ENCODE data around the gene SCO2. TPM values are rescaled to one million over a fixed set of nuclear protein-coding genes. Genes with fewer than 3 reads are reported as not detected.

SCO2 gene
- total RNA-seq, 1 donor from 2014 or later, result 0.59 TPM

DNA sequence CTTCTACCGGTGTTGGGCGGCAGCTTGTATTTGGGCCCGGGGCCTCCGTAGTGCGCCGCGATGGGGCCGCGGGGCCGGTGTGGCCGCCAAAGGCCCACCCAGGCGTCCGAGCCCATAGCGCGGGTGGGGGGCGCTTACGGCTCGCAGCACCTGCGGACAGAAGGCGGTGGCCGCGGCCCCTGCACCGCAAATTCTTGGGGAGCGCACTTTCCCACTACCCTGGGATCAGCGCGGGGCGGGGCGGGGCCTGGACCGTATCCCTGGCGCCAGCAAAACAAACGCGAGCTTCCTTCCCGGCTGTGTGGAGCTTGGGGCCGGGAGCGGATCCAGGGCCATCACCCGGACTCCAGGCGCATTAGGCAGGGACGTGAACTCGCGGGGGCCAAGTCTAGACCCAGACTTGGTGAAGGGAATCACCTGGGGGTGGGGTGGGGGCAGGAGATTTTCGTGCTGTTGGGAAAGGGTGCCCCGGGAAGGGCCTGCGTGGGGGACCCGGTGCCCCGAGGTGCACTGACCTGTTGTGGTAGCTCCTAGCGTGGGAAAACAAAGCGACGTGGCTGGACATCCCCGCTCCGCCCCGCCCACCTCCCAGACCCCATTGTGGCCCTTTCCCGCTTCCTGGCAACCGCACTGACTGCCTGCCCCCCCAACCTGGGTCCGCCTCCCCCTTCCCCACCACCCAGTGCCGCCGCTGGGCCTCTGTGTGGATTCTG, 6.7 kb upstream of the SCO2 start:
- DNase-seq, result peak; percentile 29

DNA sequence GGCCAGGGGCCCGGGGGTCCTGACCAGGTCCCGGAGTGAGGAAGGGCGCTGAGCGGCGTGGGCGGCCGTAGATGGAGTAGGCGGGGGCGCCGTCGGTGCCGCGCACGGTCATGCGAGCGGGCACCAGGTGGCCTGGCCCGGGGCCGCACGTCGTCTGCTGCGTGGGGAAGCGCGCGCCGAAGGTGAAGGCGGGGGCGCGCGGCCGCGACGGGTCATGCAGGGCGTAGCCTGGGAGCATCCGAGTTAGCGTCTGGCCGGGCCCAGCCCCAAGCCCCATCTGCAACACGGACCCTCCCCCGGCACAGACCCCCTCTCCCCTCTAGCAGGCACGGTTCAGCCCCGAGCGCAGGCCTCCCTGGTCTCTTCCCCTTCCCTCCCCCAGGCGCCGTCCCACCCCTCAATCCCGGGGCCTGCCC, 6.2 kb upstream of the SCO2 start:
- DNase-seq, result no peak

- DNase-seq, result peak; percentile 26
Observed at GRCh38 chr22:50530877-50531545, 5.6 kb upstream of the SCO2 start.

- no peak for DNase-seq
Observed at GRCh38 chr22:50530580-50530876, 5.1 kb upstream of the SCO2 start.

DNA sequence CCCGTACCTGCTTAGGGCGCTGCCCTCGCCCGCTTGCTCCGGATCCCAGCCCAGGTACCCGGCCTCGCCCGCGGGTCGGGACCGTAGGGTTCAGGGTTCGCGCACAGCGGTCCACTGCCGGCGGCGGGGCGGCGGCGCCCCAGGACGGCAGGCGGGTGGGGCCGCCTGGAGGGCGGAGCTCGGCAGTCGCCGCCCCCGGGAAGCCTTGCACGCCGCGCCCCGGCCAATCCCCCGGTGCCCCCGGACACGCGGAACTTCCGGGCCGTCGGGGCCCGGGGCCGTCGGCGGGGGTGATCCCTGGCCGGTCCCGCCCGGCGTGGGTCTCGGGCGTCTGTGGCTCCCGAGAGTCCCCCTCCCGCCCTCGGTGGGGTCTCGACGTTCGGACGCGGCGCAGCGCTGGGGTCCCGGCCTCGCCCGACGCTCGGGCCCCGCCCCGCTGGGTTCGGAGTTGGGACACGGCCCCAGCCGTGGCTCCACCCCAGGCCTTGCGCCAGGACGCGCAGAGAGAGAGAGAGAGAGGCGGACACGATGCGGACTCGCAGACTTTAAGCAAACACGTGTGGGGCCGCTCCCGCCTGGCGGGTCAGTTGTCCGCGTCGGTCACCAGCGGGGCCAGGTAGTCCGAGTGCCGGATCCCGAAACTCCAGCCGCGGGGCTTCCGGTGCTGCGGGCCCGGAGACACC, 4.6 kb upstream of the SCO2 start, which contains the start of gene TYMP:
Gene TYMP (minus strand): TSS at position 116 of the 683 bp plus-strand sequence. CDS start 303 bp downstream, outside the sequence.
- DNase-seq, result no peak

- no peak for DNase-seq
Observed at GRCh38 chr22:50529416-50529896, 4.1 kb upstream of the SCO2 start.

DNA sequence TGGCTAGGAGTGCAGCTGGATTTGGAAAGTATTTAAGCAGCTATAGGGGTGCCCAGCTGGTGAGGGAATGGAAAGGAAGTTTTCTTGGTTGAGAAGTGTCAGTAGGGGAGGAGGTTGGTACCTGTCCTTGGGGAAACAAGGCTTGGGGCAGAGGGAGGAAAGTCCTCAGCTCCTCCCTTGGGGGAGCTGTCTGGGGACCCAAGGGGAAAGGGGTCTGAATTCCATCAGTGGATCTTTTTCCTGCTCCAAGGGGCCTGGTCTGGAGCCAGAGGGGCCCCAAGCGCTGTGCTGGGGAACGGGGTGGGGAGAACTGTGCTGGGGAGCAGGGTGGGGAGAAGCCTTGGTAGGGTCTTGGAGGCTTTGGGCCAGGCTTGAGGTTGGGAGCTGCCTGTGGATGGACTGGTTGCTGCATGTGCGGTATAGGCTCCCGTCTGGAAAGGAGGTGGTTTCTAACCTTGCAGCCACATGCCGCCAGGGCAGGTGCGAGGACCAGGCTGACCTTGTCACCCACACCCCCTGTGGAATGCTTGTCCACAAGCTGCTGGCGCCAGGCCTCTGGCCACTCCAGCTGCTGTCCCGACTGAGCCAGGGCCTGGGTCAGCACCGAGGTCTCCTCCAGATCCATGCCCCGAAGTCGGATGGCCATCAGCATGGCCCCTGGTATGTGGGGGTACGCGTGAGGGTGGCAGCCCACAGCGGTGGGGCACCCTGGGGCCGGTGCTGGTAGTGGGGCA, 3.5 kb upstream of the SCO2 start:
- DNase-seq, result no peak

DNA sequence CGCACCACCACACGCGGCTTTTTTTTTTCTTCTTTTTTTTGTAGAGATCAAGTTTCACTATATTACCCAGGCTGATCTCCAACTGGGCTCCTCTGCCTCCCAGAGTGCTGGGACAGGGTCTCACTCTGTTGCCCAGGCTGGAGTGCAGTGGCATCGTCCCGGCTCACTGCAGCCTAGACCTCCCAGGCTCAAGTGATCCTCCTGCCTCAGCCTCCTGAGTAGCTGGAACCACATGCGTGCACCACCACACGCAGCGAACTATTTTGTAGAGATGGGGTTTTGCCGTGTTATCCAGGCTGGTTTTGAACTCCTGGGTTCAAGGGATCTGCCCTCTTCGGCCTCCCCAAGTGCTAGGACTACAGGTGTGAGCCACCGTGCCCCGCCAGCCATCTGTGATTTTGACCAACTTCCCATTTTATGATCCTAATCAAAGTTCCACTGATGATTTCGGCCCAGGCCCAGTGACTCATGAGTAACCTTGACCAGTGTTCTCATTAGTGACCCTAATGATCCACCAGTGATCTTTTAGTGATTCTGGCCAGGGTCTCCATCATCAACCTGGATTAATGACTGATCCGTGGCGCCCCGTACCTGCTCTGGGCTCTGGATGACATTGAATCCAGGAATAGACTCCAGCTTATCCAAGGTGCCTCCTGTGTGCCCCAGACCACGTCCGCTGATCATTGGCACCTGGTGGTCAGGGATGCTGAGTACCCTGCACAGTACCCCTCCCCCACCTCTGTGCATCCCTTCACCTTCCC, 2.7 kb upstream of the SCO2 start:
- DNase-seq, result no peak

GRCh38 chr22:50526834-50527801, 1.7 kb upstream of the SCO2 start:
- peak; percentile 19 for DNase-seq

DNA sequence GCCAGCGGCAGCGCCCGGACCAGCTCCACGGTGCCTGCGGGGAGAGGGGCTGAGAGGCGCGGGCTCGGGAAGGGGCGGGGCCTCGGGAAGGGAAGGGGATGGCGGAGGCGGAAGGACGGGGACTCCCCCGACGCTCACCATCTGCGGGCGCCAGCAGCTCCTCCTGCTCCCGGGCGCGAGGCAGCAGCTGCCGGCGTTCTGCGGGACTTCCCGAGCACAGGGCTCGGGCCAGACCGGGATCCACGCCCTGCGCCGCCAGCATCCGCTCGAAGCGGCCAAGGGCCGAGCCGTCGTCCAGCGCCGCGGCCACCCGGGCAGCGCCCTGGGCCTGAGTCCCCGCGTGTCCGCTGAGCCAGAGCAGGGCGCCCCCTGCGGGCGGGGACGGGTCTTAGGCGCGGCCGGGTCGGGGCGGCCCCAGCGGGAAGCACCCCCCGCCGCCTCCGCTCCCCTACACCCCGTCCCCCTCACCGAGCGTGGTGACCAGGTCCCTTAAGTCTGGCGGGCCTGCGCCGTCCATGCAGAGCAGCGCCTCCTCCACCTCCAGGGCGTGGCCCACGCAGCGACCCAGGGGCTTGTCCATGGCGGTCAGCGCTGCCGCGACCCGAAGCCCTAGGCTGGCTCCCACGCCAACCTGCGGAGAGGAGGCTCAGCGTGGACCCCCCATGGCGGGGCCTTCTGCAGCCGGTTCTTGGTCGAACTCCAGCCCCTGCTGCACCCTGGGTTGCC, 873 bp upstream of the SCO2 start:
- peak; percentile 77 for DNase-seq

DNA sequence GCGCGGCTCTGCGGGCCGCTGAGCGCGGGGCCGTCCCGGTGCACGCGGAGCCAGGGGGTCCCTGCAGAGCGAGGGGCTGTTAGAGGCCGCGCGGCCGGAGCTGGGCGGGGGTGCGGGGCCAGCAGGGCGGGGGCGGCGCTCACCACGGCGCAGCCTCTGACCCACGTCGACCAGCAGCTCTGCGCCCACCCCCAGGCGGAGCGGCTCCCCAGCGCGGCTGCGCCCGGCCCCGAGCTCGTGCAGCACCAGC, 385 bp upstream of the SCO2 start:
- no peak for DNase-seq

- no peak for DNase-seq
Observed at GRCh38 chr22:50524676-50525103, 708 bp downstream of the SCO2 start.

DNA sequence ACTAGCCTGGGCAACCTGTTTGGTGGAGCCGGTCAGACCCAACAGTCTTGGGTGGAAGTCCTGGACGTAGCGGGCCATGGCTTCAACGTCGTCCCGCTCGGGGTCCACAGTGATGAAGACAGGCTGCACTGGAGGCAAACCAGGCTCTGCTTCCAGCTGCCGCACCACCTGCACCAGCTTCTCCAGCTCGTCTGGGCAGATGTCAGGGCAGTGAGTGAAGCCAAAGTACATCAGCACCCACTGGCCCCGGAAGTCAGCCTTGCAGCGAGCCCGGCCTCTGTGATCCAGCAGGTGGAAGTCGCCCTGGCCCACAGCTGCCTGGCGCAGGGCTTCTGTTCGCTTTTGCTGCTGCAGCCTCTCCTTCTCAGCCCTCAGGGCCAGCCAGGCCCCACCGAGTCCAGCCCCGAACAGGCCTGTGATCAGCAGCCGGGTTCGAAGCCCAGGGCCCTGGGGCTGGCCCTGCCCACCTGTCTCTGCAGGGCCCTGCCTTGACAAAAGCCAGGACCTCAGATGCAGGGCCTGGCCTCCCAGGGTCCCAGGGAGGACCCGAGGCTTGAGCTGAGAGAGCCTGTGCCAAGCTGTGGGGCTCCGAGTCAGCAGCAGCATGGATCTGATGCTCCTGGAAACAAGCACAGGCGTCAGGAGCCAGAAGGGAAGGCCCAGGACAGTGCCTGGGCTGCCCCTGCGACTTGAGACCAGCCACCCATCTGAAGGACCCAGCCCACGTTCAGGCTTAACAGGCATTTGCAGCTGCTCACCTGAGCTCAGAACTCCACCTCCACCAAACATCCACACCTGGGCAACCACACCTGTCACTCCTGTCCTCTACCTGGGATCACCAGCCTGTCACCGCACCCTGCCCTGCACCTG, 1.4 kb downstream of the SCO2 start:
- DNase-seq, result no peak

DNA sequence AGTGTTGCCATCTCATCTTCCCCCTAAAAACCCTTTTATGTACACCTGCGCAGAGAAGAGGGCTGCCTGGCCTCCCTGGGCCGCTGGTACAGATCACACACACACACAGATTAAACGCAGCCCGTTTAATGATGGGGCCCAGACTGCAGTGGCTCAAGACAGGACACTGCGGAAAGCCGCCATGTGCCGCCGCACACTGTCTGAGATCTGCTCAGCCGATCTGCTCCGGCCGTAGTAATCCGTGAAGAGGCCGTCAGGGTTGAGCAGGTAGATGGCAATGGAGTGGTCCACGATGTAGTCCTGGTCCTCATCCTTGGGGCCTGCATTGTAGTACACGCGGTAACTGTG, 2.0 kb downstream of the SCO2 start:
- DNase-seq, result no peak

DNA sequence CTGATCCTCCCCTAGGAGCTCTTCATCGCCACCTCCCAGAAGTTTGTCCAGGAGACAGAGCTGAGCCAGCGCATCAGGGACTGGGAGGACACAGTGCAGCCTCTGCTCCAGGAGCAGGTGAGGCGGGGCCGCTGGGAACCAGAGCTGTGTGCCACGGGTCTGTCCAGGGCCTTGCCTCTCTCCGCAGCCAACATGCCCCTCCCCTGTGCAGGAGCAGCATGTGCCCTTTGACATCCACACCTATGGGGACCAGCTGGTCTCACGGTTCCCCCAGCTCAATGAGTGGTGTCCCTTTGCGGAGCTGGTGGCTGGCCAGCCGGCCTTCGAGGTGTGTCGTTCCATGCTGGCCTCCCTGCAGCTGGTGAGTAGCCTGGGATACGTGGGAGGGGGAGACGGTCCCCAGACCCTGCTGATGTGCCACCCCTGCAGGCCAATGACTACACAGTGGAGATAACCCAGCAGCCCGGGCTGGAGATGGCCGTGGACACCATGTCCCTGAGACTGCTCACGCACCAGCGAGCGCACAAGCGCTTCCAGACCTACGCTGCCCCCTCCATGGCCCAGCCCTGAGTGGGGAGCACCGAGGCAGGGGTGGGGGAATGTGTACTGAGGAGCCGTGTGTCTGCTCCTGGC, 2.5 kb downstream of the SCO2 start:
- no peak for DNase-seq

DNA sequence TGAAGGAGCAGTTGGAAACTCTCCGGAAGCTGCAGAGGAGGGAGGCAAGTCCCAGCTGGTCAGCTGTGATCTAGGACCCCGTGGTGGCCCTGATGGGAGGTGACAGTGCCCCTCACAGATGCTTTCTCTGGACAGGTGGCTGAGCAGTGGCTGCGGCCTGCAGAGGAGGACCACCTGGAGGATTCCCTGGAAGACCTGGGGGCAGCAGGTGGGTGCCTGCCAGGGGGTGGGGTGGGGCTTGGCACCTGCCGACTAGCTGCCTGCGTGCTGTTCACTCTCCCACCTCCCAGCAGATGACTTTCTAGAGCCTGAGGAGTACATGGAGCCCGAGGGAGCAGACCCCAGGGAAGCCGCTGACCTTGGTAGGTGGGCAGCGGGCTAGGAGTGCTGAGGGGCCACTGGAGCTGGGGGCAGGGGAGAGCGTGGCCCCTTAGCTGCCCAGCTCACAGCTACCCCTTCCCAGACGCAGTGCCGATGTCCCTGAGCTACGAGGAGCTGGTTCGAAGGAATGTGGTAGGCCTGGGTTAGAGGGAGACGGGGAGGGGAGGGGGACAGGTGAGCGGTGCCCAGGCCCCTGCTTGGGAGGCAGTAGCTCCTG, 3.1 kb downstream of the SCO2 start:
- DNase-seq, result no peak

- no peak for DNase-seq
Observed at GRCh38 chr22:50521710-50522109, 3.7 kb downstream of the SCO2 start.

- DNase-seq, result no peak
Observed at GRCh38 chr22:50520826-50521453, 4.5 kb downstream of the SCO2 start.
